K562 (cell line): ENCODE results near the gene TBX1. TPM values are rescaled to one million over a fixed set of nuclear protein-coding genes. Genes with fewer than 3 reads are reported as not detected.

Experiments
- BRD4 ChIP-seq: fragments of 200-600 bp; sonication (generic); IDR thresholded peaks from 2 replicates; pipeline ENCODE4 v1.6.1; 2017; ENCODE audit warnings: inconsistent platforms
- HIVEP1 ChIP-seq: fragments of 250-450 bp; sonication (Bioruptor Pico); IDR thresholded peaks from 2 replicates; pipeline ENCODE4 v1.4.0; 2020; ENCODE audit warnings: mild to moderate bottlenecking
- PHF8 ChIP-seq: fragments of 200-600 bp; sonication (generic); IDR thresholded peaks from 2 replicates; pipeline ENCODE4 v1.6.1; 2012; ENCODE audit warnings: mixed run types, mild to moderate bottlenecking, inconsistent platforms, low read length, moderate library complexity, borderline replicate concordance
- POLR2H ChIP-seq: IDR thresholded peaks from 2 replicates; pipeline ENCODE4 v1.6.1; 2016; ENCODE audit warnings: missing genetic modification characterization, low read depth, mild to moderate bottlenecking, control low read depth, missing compliant biosample characterization, moderate library complexity
- RCOR1 ChIP-seq, 2 experiments: IDR thresholded peaks; 2 replicates each; pipeline ENCODE4 v1.6.1; 2012; ENCODE audit warnings: low read depth in 2 of 2, low read length in 2 of 2, borderline replicate concordance in 1 of 2, improper control_type of control experiment in 1 of 2
- SRSF7 ChIP-seq: fragments of 200-400 bp; formaldehyde crosslinking; optimal IDR thresholded peaks from 2 replicates; pipeline ENCODE3; 2017; ENCODE audit warnings: mild to moderate bottlenecking, low read depth, low read length
- ZNF507 ChIP-seq: conservative IDR thresholded peaks from 2 replicates; pipeline ENCODE4 v1.6.1; 2017; ENCODE audit warnings: missing genetic modification characterization, missing compliant biosample characterization
- ZNF77 ChIP-seq: fragments of 250-450 bp; sonication (Bioruptor Pico); IDR thresholded peaks from 2 replicates; pipeline ENCODE4 v1.5.0; 2020
- ZSCAN32 ChIP-seq: fragments of 450-650 bp; formaldehyde crosslinking; IDR thresholded peaks from 2 replicates; pipeline ENCODE4 v1.4.0; 2020; ENCODE audit warnings: mild to moderate bottlenecking, moderate library complexity
- polyA plus RNA-seq, 8 experiments: library from polyadenylated mRNA; depleted of rRNA in 4 of 8; stranded (reverse) in 5 of 8; unstranded in 3 of 8; fragments of >200 nt; fragmentation: Nextera tagmentation in 2 of 8; fragmentation: Illumina TruSeq in 1 of 8; extraction: Ambion mirVana in 2 of 8; extraction: Trizol in 1 of 8; gene quantifications; 2 replicates each; pipeline versions ENCODE4 v1.2.1 to v1.2.3, GENCODE V29; 2011 to 2014; ENCODE audit warnings: inconsistent platforms in 1 of 8, missing spikeins in 1 of 8
- total RNA-seq, 7 experiments: library from RNA; depleted of rRNA in 6 of 7; stranded (reverse); fragments of >200 nt in 6 of 7; fragmentation: Illumina TruSeq in 2 of 7; extraction: Trizol in 2 of 7; gene quantifications; 2 replicates each; pipeline versions ENCODE4 v1.2.1 to v1.2.3, GENCODE V29; 2011 to 2021; ENCODE audit warnings: low replicate concordance in 1 of 7
- TF ChIP-seq, protein P1 (sequence below): fragments of 250-450 bp; sonication (Bioruptor Pico); IDR thresholded peaks from 2 replicates; pipeline ENCODE4 v1.5.0; 2021; ENCODE audit warnings: mild to moderate bottlenecking, borderline replicate concordance
- TF ChIP-seq, protein P2 (sequence below): fragments of 200-600 bp; sonication (generic); IDR thresholded peaks from one replicate; pipeline ENCODE4 v1.6.1; 2012; ENCODE audit warnings: mild to moderate bottlenecking, low read depth, low read length, inconsistent platforms

The TBX1 gene
- total and polyA plus RNA-seq, 9 of the 15 experiments (the other 6 are each of a cell fraction or from before 2014, with no cell fraction given) = 0.07 to 35.0 (median 3.9) TPM

DNA sequence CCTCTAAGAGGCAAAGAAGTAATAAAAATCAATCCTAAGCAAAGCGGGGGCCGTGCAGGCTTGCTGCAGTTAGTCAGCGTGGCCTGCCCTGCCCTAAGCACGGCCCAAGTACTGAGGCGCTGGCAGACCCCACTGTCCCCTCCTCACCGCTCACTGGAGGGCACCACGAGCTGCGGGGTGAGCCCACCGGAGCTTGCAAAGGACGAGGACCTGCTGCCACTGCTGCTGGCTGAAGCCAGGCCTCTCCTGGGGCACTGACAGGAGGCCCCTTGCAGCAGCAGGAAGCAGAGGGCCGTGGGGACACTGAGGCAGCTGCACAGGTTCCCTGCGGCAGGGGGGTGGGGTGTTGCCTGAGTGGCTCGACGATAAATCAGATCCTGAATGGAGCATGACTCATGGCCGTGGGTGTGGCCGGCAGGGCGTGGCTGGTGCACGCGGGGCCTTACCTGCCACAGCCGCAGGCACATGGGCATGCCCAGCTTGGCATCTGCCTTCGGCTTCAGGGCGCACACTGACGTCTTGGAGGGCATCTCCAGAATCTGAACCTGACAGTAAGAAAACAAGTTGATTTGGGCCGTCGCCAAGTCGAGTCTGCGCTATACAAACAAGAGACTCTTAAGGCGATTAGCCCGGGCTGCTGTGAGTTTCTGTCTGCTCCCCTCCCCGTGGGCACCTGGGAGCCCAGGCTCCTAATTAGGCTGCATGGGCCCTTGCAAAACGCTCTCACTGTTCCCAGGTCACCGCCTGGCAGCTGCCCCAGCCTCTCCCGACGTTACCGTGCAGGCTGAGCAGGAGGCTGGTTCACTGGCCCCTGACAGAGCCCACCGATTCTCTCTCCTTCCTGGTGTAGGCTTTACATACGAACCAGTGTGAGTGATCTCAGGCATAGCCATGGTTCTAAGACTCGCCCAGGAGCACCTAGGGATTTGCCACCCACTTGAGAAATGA, 45.9 kb downstream of the TBX1 start (continued):
- TF ChIP-seq, protein P1, sequence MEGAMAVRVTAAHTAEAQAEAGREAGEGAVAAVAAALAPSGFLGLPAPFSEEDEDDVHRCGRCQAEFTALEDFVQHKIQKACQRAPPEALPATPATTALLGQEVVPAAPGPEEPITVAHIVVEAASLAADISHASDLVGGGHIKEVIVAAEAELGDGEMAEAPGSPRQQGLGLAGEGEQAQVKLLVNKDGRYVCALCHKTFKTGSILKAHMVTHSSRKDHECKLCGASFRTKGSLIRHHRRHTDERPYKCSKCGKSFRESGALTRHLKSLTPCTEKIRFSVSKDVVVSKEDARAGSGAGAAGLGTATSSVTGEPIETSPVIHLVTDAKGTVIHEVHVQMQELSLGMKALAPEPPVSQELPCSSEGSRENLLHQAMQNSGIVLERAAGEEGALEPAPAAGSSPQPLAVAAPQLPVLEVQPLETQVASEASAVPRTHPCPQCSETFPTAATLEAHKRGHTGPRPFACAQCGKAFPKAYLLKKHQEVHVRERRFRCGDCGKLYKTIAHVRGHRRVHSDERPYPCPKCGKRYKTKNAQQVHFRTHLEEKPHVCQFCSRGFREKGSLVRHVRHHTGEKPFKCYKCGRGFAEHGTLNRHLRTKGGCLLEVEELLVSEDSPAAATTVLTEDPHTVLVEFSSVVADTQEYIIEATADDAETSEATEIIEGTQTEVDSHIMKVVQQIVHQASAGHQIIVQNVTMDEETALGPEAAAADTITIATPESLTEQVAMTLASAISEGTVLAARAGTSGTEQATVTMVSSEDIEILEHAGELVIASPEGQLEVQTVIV (CRISPR knock-in tag) = no peak
- TF ChIP-seq BRD4 (no peak), ZSCAN32 (no peak; the same call in 1 of the 2 replicates), SRSF7 (no peak), RCOR1 (IDR thresholded peaks at IDR 0.05; ENCODE audit: borderline replicate concordance in 1 of 2, low read depth in 2 of 2, low read length in 2 of 2) (peak; percentile 96 to 99), PHF8 (no peak; the same call in 1 of the 2 replicates), ZNF507 (tag) (no peak), ZNF77 (CRISPR knock-in tag) (no peak), HIVEP1 (CRISPR knock-in tag) (no peak), POLR2H (tag) (no peak)
- TF ChIP-seq, protein P2, sequence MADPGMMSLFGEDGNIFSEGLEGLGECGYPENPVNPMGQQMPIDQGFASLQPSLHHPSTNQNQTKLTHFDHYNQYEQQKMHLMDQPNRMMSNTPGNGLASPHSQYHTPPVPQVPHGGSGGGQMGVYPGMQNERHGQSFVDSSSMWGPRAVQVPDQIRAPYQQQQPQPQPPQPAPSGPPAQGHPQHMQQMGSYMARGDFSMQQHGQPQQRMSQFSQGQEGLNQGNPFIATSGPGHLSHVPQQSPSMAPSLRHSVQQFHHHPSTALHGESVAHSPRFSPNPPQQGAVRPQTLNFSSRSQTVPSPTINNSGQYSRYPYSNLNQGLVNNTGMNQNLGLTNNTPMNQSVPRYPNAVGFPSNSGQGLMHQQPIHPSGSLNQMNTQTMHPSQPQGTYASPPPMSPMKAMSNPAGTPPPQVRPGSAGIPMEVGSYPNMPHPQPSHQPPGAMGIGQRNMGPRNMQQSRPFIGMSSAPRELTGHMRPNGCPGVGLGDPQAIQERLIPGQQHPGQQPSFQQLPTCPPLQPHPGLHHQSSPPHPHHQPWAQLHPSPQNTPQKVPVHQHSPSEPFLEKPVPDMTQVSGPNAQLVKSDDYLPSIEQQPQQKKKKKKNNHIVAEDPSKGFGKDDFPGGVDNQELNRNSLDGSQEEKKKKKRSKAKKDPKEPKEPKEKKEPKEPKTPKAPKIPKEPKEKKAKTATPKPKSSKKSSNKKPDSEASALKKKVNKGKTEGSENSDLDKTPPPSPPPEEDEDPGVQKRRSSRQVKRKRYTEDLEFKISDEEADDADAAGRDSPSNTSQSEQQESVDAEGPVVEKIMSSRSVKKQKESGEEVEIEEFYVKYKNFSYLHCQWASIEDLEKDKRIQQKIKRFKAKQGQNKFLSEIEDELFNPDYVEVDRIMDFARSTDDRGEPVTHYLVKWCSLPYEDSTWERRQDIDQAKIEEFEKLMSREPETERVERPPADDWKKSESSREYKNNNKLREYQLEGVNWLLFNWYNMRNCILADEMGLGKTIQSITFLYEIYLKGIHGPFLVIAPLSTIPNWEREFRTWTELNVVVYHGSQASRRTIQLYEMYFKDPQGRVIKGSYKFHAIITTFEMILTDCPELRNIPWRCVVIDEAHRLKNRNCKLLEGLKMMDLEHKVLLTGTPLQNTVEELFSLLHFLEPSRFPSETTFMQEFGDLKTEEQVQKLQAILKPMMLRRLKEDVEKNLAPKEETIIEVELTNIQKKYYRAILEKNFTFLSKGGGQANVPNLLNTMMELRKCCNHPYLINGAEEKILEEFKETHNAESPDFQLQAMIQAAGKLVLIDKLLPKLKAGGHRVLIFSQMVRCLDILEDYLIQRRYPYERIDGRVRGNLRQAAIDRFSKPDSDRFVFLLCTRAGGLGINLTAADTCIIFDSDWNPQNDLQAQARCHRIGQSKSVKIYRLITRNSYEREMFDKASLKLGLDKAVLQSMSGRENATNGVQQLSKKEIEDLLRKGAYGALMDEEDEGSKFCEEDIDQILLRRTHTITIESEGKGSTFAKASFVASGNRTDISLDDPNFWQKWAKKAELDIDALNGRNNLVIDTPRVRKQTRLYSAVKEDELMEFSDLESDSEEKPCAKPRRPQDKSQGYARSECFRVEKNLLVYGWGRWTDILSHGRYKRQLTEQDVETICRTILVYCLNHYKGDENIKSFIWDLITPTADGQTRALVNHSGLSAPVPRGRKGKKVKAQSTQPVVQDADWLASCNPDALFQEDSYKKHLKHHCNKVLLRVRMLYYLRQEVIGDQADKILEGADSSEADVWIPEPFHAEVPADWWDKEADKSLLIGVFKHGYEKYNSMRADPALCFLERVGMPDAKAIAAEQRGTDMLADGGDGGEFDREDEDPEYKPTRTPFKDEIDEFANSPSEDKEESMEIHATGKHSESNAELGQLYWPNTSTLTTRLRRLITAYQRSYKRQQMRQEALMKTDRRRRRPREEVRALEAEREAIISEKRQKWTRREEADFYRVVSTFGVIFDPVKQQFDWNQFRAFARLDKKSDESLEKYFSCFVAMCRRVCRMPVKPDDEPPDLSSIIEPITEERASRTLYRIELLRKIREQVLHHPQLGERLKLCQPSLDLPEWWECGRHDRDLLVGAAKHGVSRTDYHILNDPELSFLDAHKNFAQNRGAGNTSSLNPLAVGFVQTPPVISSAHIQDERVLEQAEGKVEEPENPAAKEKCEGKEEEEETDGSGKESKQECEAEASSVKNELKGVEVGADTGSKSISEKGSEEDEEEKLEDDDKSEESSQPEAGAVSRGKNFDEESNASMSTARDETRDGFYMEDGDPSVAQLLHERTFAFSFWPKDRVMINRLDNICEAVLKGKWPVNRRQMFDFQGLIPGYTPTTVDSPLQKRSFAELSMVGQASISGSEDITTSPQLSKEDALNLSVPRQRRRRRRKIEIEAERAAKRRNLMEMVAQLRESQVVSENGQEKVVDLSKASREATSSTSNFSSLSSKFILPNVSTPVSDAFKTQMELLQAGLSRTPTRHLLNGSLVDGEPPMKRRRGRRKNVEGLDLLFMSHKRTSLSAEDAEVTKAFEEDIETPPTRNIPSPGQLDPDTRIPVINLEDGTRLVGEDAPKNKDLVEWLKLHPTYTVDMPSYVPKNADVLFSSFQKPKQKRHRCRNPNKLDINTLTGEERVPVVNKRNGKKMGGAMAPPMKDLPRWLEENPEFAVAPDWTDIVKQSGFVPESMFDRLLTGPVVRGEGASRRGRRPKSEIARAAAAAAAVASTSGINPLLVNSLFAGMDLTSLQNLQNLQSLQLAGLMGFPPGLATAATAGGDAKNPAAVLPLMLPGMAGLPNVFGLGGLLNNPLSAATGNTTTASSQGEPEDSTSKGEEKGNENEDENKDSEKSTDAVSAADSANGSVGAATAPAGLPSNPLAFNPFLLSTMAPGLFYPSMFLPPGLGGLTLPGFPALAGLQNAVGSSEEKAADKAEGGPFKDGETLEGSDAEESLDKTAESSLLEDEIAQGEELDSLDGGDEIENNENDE = peak; percentile 16
